SIG-M5 (cell line): ENCODE results near the gene NCF4.

Experiments used
- DNase-seq: peaks from one replicate; lab custom pipeline; 2025; lab: John Stamatoyannopoulos, UW

Gene NCF4

GRCh38 chr22:36864454-36865215 is 3.8 kb downstream of the NCF4 start:
- no peak for DNase-seq

DNA sequence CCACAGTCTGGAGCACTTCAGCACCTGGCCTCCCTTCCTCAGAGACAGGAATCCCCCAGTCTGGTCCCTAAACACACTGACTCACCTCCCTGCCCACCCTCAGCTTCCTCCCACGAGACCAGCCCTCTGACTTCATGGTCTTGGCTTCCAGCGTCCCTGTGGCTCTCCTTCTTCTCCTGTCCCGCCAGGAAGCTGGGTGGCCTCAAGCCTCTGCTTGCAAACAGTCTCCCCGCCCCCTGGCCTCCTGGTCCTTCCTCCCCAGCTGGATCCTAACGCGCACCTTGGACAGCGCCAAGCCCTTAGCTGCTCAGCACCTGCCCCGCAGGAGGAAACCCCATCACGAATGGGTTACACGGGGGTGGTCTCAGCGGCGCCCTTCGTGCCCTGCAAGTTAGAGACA is 4.5 kb downstream of the NCF4 start:
- no peak for DNase-seq

- DNase-seq = no peak
Observed at GRCh38 chr22:36867695-36868094, 6.9 kb downstream of the NCF4 start.

DNA sequence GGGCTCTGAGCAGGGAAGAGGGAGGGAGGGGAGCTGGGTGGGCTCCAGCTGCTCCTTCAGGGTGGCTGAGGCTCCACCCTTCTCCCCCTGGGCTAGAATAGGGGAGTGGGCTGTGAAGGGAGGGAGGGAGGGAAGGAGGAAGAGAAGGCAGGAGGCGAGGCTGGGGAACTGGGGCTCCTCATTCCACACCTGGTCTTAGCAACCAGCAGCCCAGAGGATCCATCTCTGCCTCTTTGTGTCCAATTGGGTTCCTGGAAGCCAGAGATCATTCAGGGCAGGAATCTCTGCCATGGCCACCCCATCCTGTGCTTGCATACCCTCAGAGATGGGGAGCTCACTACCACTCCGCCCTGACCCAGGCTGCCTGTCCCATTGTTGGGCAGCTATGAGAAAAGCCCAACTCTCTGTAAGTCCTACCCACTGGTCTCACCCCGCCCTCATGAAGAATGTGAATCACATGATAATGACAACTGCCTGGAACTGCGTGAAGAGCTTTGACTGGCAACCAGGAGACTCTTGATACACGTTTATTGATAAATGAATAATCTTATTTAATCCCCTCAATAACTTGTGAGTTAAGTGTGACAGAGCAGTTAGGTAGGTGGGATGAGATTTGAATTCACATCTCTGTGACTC is 7.9 kb downstream of the NCF4 start:
- DNase-seq = no peak

GRCh38 chr22:36870250-36870649 is 9.4 kb downstream of the NCF4 start:
- DNase-seq = no peak

DNA sequence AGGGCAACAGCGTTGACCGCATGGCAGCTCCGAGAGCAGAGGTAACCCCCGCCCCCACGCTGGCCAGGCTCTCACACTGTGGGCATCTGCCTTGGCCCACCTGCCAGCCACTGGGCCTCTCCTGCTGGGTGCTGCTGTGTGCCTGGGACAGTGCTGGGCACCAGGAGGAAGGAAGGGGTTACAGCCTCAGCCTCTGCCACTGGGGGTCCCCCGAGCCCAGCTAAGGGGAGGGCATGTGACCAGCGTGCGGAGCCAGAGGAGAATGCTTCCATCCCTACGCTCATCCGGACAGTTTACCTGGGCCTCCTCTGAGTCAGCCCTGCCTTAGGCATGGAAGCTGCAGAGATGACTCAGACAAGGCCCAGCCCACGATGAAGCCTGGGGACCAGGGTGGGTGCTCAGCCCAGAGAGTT is 10.9 kb downstream of the NCF4 start:
- no peak for DNase-seq

DNA sequence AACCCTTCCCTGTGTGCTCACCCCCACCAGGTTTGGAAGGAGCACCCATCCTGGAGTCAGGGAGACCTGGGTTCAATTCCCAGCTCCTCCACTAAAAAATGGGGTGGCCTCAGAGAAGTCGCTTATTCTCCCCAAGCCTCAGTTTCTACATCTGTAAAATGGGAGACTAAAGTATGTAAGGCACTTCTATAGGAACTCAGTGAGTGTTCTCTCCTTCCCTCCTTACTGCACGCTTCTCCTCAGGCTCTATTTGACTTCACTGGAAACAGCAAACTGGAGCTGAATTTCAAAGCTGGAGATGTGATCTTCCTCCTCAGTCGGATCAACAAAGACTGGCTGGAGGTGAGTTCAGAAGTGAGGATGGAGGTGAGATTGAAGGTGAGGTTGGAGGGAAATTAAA is 11.3 kb downstream of the NCF4 start:
- no peak for DNase-seq

DNA sequence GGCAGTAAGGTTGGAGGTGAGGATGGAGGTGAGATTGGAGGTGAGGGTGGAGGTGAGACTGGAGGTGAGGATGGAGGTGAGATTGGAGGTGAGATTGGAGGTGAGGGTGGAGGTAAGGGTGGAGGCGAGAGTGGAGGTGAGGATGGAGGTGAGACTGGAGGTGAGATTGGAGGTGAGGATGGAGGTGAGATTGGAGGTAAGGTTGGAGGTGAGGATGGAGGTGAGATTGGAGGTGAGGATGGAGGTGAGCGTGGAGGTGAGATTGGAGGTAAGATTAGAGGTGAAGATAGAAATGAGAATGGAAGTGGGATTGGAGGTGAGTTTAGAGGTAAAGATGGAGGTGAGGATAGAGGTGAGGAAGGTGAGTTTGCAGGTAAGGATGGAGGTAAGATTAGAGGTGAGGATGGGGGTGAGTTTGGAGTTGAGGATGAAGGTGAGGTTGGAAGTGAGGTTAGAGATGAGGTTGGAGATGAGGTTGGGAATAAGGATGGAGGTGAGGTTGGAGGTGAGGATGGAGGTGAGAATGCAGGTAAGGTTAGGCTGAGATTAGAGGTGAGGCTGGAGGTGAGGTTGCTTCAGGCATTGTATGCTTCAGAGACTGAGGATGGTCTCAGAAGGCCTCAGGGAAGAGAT is 12.2 kb downstream of the NCF4 start:
- no peak for DNase-seq

- DNase-seq = no peak
Observed at GRCh38 chr22:36873614-36874308, 13.0 kb downstream of the NCF4 start.

- DNase-seq = no peak
Observed at GRCh38 chr22:36874309-36874696, 13.5 kb downstream of the NCF4 start.

DNA sequence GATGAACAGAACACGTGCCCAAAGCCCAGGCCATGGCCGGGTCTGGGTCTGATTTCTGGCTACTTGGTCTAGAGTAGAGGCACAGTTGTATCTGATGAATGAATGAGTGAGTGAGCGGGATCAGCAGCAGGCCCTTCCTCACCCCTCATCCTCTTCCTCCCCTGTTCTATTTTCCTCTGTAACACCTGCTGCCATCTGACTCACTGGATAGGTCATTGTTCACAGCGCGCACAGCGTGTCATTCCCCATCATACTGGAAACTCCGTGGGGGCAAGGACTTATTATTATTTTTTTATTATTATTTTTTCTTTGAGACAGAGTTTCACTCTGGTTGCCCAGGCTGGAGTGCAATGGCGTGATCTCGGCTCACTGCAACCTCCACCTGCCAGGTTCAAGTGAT is 13.9 kb downstream of the NCF4 start:
- DNase-seq = no peak

DNA sequence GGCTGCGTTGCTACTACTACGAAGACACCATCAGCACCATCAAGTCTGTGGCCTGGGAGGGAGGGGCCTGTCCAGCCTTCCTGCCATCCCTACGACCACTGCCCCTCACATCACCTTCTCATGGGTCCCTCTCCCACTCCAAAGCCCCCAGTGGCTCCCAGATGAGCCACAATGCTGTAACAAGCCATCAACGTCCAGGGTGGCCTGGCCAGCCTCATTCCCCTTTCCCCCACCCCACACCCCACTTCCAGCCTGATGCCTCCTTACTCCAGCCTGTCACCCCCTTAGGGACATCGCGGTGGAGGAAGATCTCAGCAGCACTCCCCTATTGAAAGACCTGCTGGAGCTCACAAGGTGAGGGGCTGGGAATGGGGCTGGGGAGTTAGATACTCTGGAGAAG is 14.9 kb downstream of the NCF4 start:
- DNase-seq = no peak

DNA sequence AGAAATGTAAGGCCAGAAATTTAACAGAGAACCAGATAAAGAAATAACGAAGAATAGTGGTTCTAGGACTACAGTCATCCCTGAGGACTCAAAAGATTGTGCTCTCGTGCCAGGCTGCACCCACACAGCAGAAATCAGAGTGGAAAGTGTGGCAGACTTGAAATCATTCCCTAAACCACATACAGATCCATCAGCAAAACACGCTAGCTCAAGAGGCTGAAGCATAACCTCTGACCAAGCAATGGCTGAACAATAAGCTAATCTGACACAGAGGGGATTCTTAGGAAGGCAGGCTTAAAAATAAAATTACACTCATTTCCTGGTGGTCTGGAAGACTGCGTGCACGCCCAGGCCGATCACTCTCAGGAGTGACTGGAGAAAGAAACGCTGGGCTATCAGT is 19.0 kb downstream of the NCF4 start:
- DNase-seq = no peak

DNA sequence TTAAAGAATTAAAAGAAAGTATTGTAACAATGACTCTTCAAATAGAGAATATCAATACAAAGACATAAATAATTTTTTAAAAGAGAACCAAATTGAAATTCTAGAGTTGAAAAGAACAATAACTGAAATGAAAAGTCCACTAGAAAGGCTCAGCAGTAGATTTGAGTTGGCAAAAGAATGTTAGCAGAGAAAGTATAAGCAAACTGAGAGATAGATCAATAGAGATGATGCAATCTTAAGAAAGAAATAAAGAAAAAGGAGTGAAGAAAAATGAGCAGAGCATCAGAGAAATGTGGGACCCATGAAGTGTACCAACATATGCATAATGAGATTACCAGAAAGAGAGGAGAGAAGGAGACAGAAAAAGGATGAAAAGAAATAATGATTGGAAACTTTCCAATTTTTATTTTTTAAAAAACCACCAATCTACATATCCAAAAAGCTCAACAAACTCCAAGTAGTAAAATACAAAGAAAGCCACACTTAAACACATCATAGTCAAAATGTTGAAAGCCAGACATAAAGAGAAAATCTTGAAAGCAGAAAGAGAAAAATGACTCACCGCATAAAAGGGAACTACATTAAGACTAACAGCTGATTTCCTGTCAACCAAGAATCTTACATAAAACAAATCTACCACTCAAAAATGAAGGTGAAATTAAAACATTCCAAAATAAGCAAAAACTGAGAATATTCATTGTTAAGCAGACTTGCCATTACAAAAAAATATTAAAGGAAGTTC is 20.9 kb downstream of the NCF4 start:
- DNase-seq = no peak

DNA sequence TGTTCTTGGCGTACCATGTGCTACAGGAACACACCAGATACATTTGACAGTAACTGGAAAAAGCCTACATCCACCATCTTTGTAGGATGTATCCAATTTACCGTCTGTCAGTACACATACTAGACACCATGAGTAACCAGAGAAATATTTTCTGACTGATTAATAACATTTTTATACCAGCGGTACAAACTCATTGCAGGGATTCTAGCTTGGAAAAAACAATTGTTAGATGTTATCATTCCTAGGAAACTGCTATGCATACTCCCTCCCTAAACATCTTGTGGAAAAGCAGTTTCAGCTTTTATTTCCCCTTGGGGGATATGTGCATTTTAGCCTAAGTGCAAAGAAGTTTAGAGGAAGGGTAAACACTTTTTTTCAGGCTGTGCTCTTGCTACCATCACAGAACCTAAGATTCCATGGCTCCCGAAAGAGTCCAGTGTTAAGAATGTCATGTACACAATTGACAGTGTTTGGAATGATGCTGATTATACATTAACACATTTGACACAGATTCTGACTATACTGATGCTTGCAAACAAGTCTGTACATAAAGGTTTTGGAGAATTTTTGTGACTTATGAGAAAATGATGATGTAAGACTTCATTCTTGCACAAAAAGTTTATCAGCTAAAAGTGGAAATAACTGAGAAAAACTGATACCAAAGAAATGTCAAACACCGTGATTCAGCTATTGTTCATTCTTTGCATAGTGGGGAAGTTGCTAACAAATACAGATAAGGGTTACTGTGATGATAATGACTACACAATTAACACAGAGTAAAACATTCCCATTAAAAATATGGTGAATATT is 23.7 kb downstream of the NCF4 start:
- DNase-seq = no peak

DNA sequence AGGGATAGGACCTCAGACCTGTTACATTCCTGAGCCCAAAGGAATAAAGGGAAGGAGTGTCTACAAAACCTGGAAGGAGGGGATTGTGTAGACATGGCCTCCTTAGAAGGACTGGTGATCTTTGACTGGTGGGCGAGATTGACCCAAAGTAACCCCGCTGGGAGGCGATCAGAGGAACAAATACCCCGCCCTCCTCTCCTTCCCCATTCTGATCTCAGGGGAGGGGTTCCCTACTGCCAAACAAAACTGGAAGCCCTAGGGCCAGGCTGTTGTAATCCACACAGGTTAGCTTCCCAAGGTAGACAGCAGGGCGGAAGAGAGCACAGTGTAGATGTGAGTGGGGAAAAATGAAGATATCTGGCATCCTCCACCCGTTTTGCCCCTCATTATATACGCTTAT is 24.7 kb downstream of the NCF4 start:
- DNase-seq = no peak

DNA sequence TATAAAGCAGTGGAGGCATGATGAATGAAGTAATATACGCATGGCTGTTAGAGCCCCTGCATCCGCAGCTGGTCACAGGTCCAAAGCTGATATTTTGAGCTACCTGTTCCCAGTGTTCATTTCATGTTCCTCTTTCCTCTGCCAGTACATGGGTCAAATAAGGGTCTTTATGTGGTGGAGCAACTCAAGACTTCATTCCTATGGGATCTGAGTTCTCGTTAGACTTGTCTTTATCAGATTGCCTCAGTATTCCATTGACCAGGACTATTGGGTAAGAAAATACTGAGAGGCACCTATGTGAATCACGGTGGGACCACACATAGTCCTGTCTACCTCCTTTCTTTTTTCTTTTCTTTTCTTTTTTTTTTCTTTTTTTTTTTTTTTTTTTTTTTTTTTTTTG is 25.2 kb downstream of the NCF4 start:
- no peak for DNase-seq

- DNase-seq = no peak
Observed at GRCh38 chr22:36887162-36887561, 26.4 kb downstream of the NCF4 start.

DNA sequence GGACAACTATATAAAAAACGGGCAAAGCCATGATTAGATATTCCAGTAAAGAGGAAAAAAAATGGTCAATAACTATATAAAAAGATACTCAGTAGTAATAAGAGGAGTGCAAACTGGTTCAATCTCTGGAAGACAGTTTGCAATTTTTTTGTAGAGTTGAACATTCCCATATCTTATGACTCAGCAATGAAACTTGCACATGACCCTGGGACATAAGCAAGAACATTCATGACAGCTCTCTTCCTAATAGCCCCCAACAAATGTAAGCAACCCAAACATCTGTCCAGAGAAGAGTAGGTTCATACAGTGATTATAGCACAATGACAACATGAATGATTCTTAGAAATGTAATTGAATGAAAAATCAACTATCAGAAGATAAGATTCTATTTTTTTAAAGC is 30.8 kb downstream of the NCF4 start:
- no peak for DNase-seq

DNA sequence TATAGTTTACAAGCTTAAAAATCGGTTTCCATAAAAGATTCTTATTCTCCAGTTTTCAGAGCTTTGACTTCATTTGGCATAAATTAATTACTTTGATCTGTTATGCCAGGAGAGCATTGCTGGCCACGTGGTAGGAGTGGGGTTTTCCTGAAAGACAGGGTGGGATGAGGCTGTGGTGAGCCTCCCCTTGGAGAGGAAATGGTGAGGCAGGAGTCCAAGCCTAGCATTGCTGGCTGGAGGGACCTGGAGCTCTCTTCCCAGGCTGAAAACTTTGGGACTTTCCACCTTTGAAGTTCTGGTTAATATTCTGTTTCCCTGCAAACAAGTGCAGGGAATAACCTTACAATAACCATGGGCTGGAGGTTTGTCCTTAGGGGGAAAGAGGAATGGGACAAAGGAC is 31.5 kb downstream of the NCF4 start:
- no peak for DNase-seq

GRCh38 chr22:36893262-36893661 is 32.5 kb downstream of the NCF4 start:
- DNase-seq = no peak
